Measurements from ENCODE around the gene RHOXF1. TPM values are rescaled to one million over a fixed set of nuclear protein-coding genes. Genes with fewer than 3 reads are reported as not detected.
A peak's percentile ranks its signal among the peaks of the same experiment; 100 is the strongest.
"Not testable (repeated sequence)": the region's sequence is repeated elsewhere in the genome, so short reads cannot be mapped to it uniquely, and the experiment has no call there.

RHOXF1 gene
- total RNA-seq, 1 donor from 2014 or later = not detected

DNA sequence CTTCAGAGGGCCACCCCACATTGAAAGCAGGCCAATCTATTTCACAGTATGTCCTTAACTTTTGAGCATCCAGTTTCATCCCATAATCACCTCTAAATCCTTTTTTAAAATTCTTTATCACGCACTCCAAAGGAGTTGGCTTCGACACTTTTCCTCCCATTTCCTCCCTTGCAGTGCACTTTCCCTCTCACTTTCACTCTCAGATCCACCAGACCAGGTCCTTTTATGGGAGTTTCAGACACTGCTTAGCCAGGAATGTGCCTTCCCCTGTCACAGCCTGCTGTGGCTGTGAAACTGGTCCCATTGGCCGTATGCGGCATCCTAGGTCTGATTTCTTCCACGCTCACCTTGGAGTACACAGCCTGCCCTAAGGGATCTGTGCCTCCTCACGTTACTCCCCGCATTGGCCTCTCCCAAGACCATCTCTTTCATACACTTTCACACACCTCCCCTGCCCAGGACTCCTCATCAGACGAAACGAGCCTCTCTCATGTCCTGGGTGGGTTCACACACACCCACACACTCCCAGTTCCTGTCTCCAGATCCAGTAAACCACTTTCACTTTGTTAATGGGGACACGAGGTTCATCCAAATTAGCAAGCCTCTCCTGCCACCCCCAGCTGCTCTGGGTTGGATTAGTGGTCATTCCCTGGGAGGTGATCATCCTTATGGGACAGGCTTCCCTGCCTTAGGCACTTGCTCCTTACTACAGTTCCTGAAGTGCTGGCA, 28.3 kb downstream of the RHOXF1 start:
- no peaks in the 10 kb centered on the region for H3K27me3 ChIP-seq (ENCODE audit: control insufficient read depth, insufficient read depth, low read length)
- no peak overlapping the region for H3K4me3 ChIP-seq (ENCODE audit: low read depth, low read length)
- FAIRE-seq (no peak), DNase-seq (ENCODE audit: low read depth) (no peak)
- no peaks in the 10 kb centered on the region for H3K36me3 ChIP-seq (ENCODE audit: control insufficient read depth, insufficient read depth, low read length)
- TF ChIP-seq, protein P1, sequence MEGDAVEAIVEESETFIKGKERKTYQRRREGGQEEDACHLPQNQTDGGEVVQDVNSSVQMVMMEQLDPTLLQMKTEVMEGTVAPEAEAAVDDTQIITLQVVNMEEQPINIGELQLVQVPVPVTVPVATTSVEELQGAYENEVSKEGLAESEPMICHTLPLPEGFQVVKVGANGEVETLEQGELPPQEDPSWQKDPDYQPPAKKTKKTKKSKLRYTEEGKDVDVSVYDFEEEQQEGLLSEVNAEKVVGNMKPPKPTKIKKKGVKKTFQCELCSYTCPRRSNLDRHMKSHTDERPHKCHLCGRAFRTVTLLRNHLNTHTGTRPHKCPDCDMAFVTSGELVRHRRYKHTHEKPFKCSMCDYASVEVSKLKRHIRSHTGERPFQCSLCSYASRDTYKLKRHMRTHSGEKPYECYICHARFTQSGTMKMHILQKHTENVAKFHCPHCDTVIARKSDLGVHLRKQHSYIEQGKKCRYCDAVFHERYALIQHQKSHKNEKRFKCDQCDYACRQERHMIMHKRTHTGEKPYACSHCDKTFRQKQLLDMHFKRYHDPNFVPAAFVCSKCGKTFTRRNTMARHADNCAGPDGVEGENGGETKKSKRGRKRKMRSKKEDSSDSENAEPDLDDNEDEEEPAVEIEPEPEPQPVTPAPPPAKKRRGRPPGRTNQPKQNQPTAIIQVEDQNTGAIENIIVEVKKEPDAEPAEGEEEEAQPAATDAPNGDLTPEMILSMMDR (IDR thresholded peaks at IDR 0.05; ENCODE audit: insufficient read depth, low read length, severe bottlenecking) = no peak

DNA sequence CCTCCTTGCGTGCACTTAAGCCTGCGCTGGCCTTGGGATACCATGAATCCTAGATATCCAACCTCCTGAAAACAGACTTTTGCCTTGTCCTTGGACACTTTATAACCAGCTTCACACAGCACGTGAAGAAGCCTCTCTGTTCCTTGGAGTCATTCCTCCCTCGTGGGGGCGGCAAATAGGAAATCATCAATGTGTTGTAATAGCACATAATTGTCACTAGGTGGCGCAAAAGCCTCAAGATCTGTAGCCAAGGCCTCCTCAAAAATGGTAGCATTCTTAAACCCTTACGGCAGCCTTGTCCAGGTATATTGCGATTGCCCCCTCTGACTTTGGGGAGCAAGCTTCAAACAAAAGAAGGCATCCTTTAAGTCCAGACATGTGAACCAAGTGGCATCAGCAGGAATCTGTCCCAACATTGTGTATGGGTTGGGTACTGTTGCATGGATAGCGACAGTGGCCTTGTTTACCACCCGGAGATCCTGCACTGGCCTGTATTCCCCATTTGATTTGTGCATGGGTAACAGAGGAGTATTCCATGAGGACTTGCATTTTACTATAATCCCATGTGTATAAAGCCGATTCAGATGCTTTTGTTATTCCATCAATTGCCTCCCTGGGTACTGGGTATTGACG, 30.0 kb downstream of the RHOXF1 start:
- H3K4me3 ChIP-seq (ENCODE audit: low read depth, low read length); FAIRE-seq; H3K27me3 ChIP-seq (ENCODE audit: control insufficient read depth, insufficient read depth, low read length); H3K36me3 ChIP-seq (ENCODE audit: control insufficient read depth, insufficient read depth, low read length); DNase-seq (ENCODE audit: low read depth): not testable (repeated sequence)

DNA sequence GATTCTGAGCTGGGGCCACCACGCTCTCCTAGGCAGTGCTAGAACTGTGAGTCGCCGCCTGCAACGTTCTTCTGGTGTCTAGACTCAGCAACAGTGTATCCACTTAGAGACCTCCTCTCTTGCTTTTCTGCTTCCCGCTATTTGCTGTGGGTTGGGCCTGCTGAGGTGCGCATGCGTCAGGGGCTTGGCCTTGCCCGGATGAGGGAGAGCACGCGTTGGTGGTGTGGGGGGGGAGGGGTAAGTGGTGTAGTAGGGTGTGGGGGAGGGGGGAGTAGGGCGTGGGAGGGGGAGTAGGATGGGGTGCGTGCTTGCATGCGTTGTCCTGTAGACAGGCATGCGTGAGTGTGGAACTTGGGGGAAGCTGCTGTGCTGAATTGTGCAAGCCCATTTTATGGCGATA, 38.1 kb downstream of the RHOXF1 start, which contains the start of gene RHOXF2B:
Gene RHOXF2B (minus strand): TSS at position 101 of the 400 bp plus-strand sequence. CDS start 138 bp downstream, outside the sequence.
- not testable (repeated sequence) for DNase-seq (ENCODE audit: low read depth); FAIRE-seq; H3K4me3 ChIP-seq (ENCODE audit: low read depth, low read length)

DNA sequence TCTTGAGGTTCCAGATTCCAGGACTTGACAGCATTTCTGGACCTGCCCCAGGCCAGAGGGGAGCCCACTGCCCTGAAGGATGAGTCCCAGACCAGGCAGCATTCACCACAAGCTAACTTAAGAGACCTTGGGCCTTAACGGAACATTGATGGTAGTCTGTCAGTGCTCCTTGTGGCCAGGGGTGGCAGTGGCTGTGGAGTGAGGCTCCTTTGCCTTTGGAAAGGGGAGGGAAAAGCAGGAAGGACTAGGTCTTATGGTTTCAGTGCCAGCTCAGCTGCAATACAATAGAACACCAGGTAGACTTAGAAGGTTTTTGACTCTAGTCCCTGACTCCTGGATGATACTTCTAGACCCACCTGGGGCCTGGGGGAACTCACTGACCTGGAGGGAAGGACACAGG, 49.5 kb downstream of the RHOXF1 start:
- not testable (repeated sequence) for H3K36me3 ChIP-seq (ENCODE audit: control insufficient read depth, insufficient read depth, low read length); H3K4me3 ChIP-seq (ENCODE audit: low read depth, low read length); H3K27me3 ChIP-seq (ENCODE audit: control insufficient read depth, insufficient read depth, low read length); DNase-seq (ENCODE audit: low read depth)
- peak; percentile 87 for FAIRE-seq

More for the DNA sequence above, 38.1 kb downstream of the RHOXF1 start, which contains the start of gene RHOXF2B:
- H3K27me3 ChIP-seq (ENCODE audit: control insufficient read depth, insufficient read depth, low read length); H3K36me3 ChIP-seq (ENCODE audit: control insufficient read depth, insufficient read depth, low read length): not testable (repeated sequence)

Other genes starting within 250 kb of the RHOXF1 start
- gene RNF113A, start 244.2 kb downstream of the RHOXF1 start, total RNA-seq = 13.2 and 17.6 TPM in 2 replicates
- gene NDUFA1, start 244.1 kb downstream of the RHOXF1 start, total RNA-seq = 55.5 and 143 TPM in 2 replicates
- gene AKAP14, start 220.0 kb downstream of the RHOXF1 start, total RNA-seq = not detected in 2 replicates
- gene NKAP, start 172.2 kb downstream of the RHOXF1 start, total RNA-seq = 3.4 and 6.1 TPM in 2 replicates
- gene RHOXF2B, start 38.2 kb downstream of the RHOXF1 start, total RNA-seq = not detected in 2 replicates
- gene RHOXF2, start 42.7 kb upstream of the RHOXF1 start, total RNA-seq = not detected in 2 replicates
- gene ZBTB33, start 134.9 kb upstream of the RHOXF1 start, total RNA-seq = 11.8 and 13.4 TPM in 2 replicates
- not detected in 2 replicates for gene TMEM255A, start 195.5 kb upstream of the RHOXF1 start, total RNA-seq
- not detected in 2 replicates for gene ATP1B4, start 246.2 kb upstream of the RHOXF1 start, total RNA-seq